HG03521 (cell line): ENCODE results near the gene NEK2.
"Not testable (repeated sequence)": the region's sequence is repeated elsewhere in the genome, so short reads cannot be mapped to it uniquely, and the experiment has no call there.

Source experiments
- ATAC-seq: cut with Tn5 transposase; IDR thresholded peaks from one replicate; pipeline ENCODE4 v1.9.1; 2021; ENCODE audit warnings: mild to moderate bottlenecking, moderate library complexity; ENCODE audit not compliant: unreplicated experiment

NEK2 gene

GRCh38 chr1:211652371-211652770 is 23.1 kb downstream of the NEK2 start:
- ATAC-seq, result no peak

GRCh38 chr1:211650904-211651303 is 24.5 kb downstream of the NEK2 start:
- no peak for ATAC-seq

GRCh38 chr1:211648980-211649934 is 26.2 kb downstream of the NEK2 start:
- no peak for ATAC-seq

- no peak for ATAC-seq
Measured at GRCh38 chr1:211648336-211648735, 27.1 kb downstream of the NEK2 start.

GRCh38 chr1:211647711-211648121 is 27.7 kb downstream of the NEK2 start:
- no peak for ATAC-seq

GRCh38 chr1:211646566-211646965 is 28.9 kb downstream of the NEK2 start:
- no peak for ATAC-seq

- not testable (repeated sequence) for ATAC-seq
Measured at GRCh38 chr1:211645601-211646000, 29.8 kb downstream of the NEK2 start.

GRCh38 chr1:211644653-211645052 is 30.8 kb downstream of the NEK2 start:
- ATAC-seq, result no peak

GRCh38 chr1:211643324-211644212 is 31.9 kb downstream of the NEK2 start:
- ATAC-seq, result no peak

- no peak for ATAC-seq
Measured at GRCh38 chr1:211642870-211643269, 32.6 kb downstream of the NEK2 start.

GRCh38 chr1:211641942-211642341 is 33.5 kb downstream of the NEK2 start:
- ATAC-seq, result no peak

GRCh38 chr1:211641044-211641800 is 34.2 kb downstream of the NEK2 start:
- ATAC-seq, result no peak

- no peak for ATAC-seq
Measured at GRCh38 chr1:211640301-211640630, 35.2 kb downstream of the NEK2 start.

GRCh38 chr1:211639475-211640300 is 35.7 kb downstream of the NEK2 start:
- no peak for ATAC-seq

GRCh38 chr1:211638689-211639101 is 36.7 kb downstream of the NEK2 start:
- no peak for ATAC-seq

- ATAC-seq, result no peak
Measured at GRCh38 chr1:211638246-211638645, 37.2 kb downstream of the NEK2 start.

GRCh38 chr1:211637066-211637465 is 38.4 kb downstream of the NEK2 start:
- no peak for ATAC-seq

GRCh38 chr1:211636575-211637029 is 38.8 kb downstream of the NEK2 start:
- ATAC-seq, result not testable (repeated sequence)

GRCh38 chr1:211635597-211636205 is 39.7 kb downstream of the NEK2 start:
- no peak for ATAC-seq

GRCh38 chr1:211634931-211635330 is 40.5 kb downstream of the NEK2 start:
- ATAC-seq, result no peak
